Right lobe of liver (tissue), 4 donors: Measurements from ENCODE around the gene COG7.

Source experiments
- CTCF ChIP-seq, 4 donors: fragments of 200-600 bp in 3 of 4; fragments of 450-650 bp in 1 of 4; IDR thresholded peaks; one replicate each; pipeline versions ENCODE4 v1.5.1 to v1.8.0; 2016 to 2022; ENCODE audit warnings: antibody characterized with exemption in 4 of 4, mild to moderate bottlenecking in 2 of 4
- POLR2A ChIP-seq: fragments of 450-650 bp; IDR thresholded peaks from one replicate; pipeline ENCODE4 v1.6.1; 2017; ENCODE audit warnings: antibody characterized with exemption, mild to moderate bottlenecking
- donor health status: DM: no; HTN: no; CAD: no.
- donor health status: DM: no; HTN: no; CAD: no.
- donor health status: DM: no; HTN: yes; CAD: no.

- TF ChIP-seq POLR2A: no peak
- no peak for TF ChIP-seq CTCF (IDR thresholded peaks at IDR 0.05)
Measured at GRCh38 chr16:23389201-23389600, 63.8 kb downstream of the COG7 start.
